GM12872 (cell line): Measurements from ENCODE around the gene SLC9A3.

Experiments used
- CTCF ChIP-seq: IDR thresholded peaks from 3 replicates; pipeline ENCODE4 v1.5.1; 2011; ENCODE audit warnings: low read depth, mild to moderate bottlenecking, low read length, moderate library complexity; ENCODE audit not compliant: insufficient read depth

SLC9A3 gene

GRCh38 chr5:475704-476101 lies 48.5 kb downstream of the SLC9A3 start:
- TF ChIP-seq CTCF: no peak

DNA sequence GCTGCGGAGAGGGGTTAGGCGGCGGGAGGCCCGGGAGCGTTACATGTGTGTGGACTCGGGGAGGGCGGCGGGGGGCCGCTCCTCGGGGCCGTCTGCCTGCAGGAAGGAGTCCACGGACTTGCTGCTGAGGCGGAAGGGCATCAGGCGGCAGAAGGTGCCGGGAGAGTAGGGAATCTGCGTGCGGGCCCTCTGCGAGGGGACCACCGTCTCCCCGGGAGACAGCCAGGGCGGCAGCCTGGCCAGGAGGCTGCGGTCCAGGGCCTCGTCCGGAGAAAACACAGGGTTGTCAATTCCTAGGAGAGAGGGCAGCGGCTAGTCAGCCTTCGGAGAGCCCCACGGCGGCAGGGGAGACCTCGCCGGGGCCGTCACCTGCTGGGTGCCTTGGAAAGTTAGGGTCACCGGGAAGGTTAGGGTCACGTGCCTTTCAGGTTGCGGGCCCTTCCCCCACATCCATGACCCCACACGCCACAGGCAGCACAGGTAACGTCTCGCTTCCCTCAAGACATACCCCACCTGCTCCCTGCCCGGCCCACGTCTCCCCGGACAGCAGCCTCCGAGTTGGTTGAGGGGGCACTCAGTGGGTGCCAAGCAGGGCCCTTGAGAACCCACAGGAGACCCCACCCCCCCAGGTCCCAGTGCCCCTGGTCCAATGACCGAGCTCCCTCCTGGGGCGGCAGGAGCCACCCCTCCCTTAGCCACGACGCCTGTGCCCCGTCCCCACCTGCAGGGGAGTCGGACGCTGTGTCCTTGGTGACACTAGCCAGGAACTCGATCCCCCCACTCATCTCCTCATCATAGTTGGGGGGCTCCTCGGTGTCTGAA lies 49.2 kb downstream of the SLC9A3 start:
- TF ChIP-seq CTCF: no peak

- no peak for TF ChIP-seq CTCF
Measured at GRCh38 chr5:473551-474192, 50.6 kb downstream of the SLC9A3 start.

DNA sequence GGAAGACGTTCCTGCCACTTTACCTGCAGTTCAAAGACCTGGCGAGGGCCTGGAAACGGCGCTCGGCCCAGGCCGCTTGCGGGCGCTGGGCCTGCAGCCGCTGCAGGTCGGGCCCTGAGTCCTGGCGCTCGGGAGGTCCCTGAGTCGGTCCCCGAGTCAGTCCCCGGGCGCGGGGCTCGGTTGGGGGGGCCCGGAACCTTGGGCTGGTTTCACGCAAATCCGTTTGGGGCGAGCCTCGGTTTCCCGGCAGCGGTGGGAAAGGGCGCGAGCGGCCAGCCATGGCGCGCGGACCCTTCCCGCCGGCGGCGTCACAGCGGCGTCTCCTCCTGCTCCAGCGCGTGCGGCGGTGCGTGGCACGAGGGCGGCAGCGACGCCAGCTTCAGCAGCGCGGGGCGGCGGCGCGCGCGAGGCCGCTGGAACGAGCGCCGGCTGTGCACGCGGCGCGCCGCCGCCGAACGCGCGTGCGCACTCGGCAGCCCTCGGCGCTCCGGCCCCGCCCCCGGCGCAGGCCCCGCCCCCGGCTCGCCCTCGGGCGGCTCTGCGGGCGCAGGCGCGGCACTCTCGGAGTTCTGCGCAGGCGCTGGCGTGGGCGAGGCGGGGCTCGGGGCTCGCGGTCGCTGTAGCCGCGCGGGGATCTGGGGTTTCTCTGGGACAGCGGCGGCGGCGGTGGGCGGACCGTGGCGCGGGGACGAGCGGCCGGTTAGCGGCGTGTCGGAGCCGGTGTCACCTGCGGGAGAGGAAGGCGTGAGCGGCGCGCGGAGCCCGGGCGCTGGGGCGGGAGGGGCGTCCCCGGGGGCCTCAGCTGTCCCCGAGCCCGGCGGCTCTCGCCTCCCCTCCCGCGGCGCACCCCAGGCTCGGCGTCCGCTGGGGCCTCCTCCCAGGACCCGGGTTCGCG lies 51.3 kb downstream of the SLC9A3 start:
- TF ChIP-seq CTCF: no peak

DNA sequence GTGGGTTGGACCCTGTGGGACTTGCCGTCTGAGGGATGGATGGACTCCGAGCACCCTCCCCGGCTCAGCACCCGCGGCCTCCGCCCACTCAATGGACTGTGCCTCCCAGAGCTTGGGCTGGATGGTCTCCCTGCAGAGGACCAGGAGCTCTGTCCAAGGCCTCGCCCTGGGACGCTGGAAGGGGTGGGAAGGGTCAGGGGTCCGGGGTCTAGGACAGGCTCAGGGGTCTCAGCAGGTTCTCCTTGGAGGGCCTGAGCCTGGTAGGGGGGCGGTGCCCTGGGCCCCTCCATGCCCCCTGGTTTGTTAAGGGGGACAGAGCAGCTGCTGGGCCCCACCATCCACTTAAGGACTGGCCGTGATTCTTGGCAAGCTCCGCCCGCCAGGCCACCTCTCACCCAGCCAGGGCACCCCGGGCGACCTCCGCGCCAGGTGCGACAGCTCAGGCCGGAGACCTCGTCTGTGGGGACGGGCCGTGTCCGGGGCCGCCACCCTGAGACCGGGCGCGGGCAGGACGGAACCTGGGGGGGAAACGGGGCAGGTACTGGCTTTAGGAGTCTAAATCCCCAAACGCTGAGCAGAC lies 52.1 kb downstream of the SLC9A3 start:
- TF ChIP-seq CTCF: no peak

GRCh38 chr5:471750-472058 lies 52.5 kb downstream of the SLC9A3 start:
- TF ChIP-seq CTCF: no peak
